ENCODE data around the gene SLC25A39.

SLC25A39 gene

GRCh38 chr17:44314031-44314430, 10.6 kb downstream of the SLC25A39 start:
- no peak for DNase-seq (ENCODE audit: low read depth)

DNA sequence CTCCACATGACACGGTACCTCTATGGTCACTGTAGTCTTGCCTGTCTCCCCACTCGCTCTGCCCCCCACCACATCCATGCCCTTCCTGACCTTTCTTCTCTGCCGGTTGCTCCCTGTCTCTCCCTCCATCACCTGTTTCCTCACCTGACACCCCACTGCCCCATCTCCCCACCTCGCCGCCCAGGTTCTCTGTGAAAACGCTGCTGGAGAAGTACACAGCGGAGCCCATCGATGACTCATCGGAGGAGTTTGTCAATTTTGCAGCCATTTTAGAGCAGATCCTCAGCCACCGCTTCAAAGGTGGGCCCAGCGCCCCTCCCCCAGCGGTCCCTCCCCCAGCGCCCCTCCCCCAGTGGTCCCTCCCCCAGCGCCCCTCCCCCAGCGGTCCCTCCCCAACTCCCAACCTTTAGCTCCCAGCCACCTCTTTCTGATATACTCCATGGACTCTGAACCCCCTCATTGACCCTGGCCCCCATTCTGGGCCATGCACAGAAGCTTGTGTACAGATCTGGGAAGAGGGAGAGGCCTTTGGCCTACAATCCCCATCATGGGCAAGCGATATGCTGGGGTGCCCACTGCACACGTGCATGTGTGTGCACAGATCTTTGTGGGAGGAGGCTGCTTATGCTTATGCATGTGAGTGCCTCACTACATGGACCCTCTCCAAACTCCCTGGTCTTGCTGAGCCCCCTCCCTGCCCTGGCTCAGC, 12.1 kb downstream of the SLC25A39 start:
- DNase-seq (ENCODE audit: low read depth): no peak

GRCh38 chr17:44311562-44312181, 13.0 kb downstream of the SLC25A39 start:
- no peak for DNase-seq (ENCODE audit: low read depth)

GRCh38 chr17:44310609-44311376, 13.8 kb downstream of the SLC25A39 start:
- DNase-seq (ENCODE audit: low read depth): no peak

- DNase-seq (ENCODE audit: low read depth): no peak
These were observed 14.4 kb downstream of the SLC25A39 start for GRCh38 chr17:44310188-44310587.

- no peak for DNase-seq (ENCODE audit: low read depth)
These were observed 15.2 kb downstream of the SLC25A39 start for GRCh38 chr17:44309472-44309871.

GRCh38 chr17:44308865-44309264, 15.8 kb downstream of the SLC25A39 start:
- DNase-seq (ENCODE audit: low read depth): no peak

GRCh38 chr17:44308320-44308818, 16.3 kb downstream of the SLC25A39 start, which contains the start of gene RUNDC3A:
Gene RUNDC3A (plus strand): TSS chr17:44308601. CDS start chr17:44308833, 232 bp downstream.
- peak; percentile 70 for DNase-seq (ENCODE audit: low read depth)

- no peak for DNase-seq (ENCODE audit: low read depth)
These were observed 17.0 kb downstream of the SLC25A39 start for GRCh38 chr17:44307387-44308186.

- DNase-seq (ENCODE audit: low read depth): no peak
These were observed 20.0 kb downstream of the SLC25A39 start for GRCh38 chr17:44304651-44305050.

- DNase-seq (ENCODE audit: low read depth): no peak
These were observed 26.6 kb downstream of the SLC25A39 start for GRCh38 chr17:44297975-44298374.

DNA sequence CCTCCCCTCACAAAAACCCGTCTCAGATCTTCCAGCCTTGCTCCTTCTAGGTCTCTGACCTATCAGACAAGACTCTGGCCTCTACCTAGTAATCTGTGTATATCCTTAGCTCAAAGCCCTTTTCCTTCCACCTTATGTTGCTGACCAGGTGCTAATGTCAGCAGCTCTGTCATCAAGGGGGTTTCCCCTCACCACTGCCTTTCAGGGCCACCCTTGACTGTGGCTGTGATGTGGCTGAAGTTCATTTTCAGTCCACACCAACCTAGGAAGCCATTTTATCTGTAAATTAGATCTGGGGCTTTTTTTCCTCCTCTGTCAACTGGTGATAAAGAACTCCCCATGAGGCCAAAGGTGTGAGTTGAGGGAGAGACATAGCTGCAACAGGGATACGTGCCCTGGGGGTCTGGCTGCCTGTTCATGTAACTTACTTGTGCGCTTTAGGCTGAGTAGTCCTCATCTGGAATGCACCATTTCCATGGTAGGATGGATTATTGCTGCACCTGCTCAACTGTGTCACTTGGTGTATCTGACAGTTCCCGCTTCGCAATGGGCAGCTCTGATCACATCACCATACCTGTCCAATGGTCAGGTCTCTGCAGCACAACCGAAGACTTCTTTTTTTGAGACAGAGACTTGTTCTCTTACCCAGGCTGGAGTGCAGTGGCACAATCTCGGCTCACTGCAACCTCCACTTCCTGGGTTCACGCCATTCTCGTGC, 31.0 kb downstream of the SLC25A39 start:
- DNase-seq (ENCODE audit: low read depth): no peak

DNA sequence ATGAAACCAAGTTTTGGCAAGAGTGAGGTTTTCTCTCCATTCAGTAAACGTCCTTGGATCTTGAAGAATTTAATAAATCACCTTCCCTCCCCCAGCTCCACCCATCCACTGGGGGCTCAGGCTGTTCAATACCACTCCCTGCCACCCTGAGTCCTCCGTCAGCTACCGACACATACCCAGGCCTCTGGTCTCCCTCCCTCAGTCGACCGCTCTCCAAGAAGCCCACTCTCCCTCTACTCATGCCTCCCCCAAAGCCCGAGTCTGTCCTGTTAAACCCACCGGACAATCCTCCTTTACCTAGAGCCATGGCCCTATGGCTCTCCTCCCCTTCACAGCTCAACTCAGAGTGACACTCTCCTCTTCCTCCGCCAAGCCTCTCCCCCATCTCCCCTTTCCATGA, 37.0 kb downstream of the SLC25A39 start:
- no peak for DNase-seq (ENCODE audit: low read depth)

GRCh38 chr17:44284024-44284400, 40.6 kb downstream of the SLC25A39 start:
- DNase-seq (ENCODE audit: low read depth): no peak

- DNase-seq (ENCODE audit: low read depth): no peak
These were observed 41.1 kb downstream of the SLC25A39 start for GRCh38 chr17:44283344-44284023.

DNA sequence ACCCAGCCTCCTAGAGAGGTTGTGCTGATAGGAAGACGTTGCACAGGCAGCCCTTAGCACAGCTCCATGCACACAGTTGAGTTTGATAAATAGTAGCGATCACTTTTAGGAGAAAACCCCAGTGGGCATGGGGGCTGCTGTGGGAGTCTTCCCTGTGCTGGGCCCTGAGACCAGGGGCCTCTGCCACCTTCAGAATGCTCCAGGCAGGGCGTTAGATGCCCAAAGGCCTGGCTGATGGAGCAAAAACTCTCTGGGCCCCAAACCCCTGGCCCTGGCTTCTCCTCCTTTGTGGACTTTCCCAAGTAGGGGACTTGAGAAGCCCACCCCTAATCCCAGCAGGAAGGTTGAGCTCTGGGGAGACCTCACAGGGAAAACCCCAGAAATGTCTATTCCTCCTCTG, 42.4 kb downstream of the SLC25A39 start:
- no peak for DNase-seq (ENCODE audit: low read depth)

GRCh38 chr17:44281570-44281969, 43.1 kb downstream of the SLC25A39 start:
- DNase-seq (ENCODE audit: low read depth): no peak

- DNase-seq (ENCODE audit: low read depth): no peak
These were observed 44.2 kb downstream of the SLC25A39 start for GRCh38 chr17:44280392-44280937.

DNA sequence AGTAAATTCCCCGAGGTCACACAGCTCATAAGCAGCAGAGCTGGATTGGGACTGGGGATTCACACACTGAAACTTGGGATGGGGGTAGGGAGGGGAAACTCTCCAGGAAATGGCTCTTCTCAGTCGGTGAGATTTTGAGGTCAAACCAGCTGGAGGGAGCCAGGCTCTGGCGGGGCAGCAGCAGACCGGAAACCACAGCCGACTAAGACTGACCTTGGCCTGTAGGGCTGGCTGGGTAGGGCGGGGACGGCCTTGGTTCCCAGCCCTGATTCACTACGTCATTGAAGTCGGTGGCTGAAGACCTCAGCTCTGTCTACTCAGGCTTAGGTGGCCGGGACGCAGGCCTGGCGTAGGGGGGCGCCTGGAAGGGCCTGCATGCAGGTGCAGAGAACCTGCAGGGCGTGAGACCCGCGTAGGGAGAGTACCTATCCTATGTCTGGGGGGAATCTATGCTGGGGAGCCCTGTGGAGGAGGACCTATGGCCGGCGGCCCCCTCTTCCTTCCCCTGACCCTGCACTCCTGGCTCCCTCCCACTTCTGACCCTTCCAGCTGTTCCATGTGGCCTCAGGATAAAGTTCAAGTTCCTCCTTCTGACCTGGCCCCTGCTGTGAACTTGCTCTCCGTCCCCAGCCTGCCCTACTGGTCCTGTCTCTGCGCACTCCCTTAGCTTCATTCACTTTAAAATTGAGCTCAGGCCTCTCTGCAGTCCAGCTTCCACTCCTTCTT, 44.8 kb downstream of the SLC25A39 start:
- DNase-seq (ENCODE audit: low read depth): no peak

DNA sequence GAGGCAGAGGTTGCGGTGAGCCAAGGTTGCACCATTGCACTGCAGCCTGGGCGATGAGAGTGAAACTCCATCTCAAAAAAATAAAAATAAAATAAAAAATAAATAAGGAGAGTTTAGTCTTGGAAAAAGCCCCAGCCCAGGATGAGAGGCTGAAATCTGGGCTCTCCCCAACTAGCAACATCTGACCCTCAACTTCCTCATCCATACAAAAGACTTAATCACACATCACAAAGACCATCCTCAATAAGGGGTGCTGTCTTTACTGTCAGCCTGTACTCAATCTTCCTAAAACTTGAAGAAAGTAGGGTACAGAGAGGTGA, 45.3 kb downstream of the SLC25A39 start:
- DNase-seq (ENCODE audit: low read depth): no peak

Data from T-helper 22 cell (primary cell).